Activated B cell treated with CpG ODN at 0.5 μM for 24 hours (primary cell): ENCODE data around the gene VOPP1. TPM values are rescaled to one million over a fixed set of nuclear protein-coding genes. Genes with fewer than 3 reads are reported as not detected.

Experiments used
- ATAC-seq: fragments of 200-7000 bp; cut with Tn5 transposase; one replicate; pipeline ENCODE4 v1.10.0; 2021; ENCODE audit warnings: low read depth, mild to moderate bottlenecking, moderate library complexity
- CTCF ChIA-PET: fragments of 350-600 bp; sonication (Branson Sonifier 250); formaldehyde crosslinking; loops from one replicate; lab custom pipeline; 2021; ENCODE audit warnings: antibody characterized with exemption; lab: Charles Lee
- POLR2A ChIA-PET: fragments of 350-600 bp; sonication (Branson Sonifier 250); formaldehyde crosslinking; loops from one replicate; lab custom pipeline; 2021; ENCODE audit warnings: antibody characterized with exemption; lab: Charles Lee
- DNase-seq: peaks from one replicate; pipeline ENCODE4 v3.0.0; 2022
- H3K27ac Mint-ChIP-seq: one replicate; pipeline ENCODE4 v1.8.0; 2020; ENCODE audit warnings: mixed read lengths
- H3K27me3 Mint-ChIP-seq: one replicate; pipeline ENCODE4 v1.8.0; 2021; ENCODE audit warnings: mixed read lengths
- H3K36me3 Mint-ChIP-seq: one replicate; pipeline ENCODE4 v1.8.0; 2021; ENCODE audit warnings: low read depth, mixed read lengths
- H3K4me1 Mint-ChIP-seq: one replicate; pipeline ENCODE4 v1.8.0; 2021; ENCODE audit warnings: mixed read lengths
- H3K4me3 Mint-ChIP-seq: one replicate; pipeline ENCODE4 v1.8.0; 2020; ENCODE audit warnings: mild to moderate bottlenecking, mixed read lengths
- H3K9me3 Mint-ChIP-seq: one replicate; pipeline ENCODE4 v1.8.0; 2020; ENCODE audit warnings: mixed read lengths
- CTCF ChIP-seq: fragments of 200-600 bp; IDR thresholded peaks from one replicate; pipeline ENCODE4 v1.8.0; 2022; ENCODE audit warnings: antibody characterized with exemption, mild to moderate bottlenecking
- intact Hi-C: fragments of 100-400 bp; cut with micrococcal nuclease; formaldehyde crosslinking; loops from one replicate; pipeline ENCODE4 v1.15.1; 2024
- total RNA-seq: library from RNA; stranded (reverse); gene quantifications from 2 replicates; pipeline ENCODE4 v1.2.3, GENCODE V29; 2022

VOPP1 gene
- total RNA-seq, 1 donor from 2014 or later, result 438 TPM

GRCh38 chr7:55469271-55469681, 103.0 kb downstream of the VOPP1 start:
- ChIA-PET CTCF (interaction anchor here (1.0 kb wide), 1 partner anchor 10 kb away, joined by 3 read pairs; no protein-coding TSS in a partner anchor), POLR2A (interaction anchor here (0.6 to 1.6 kb wide), 3 partner anchors 64 to 172 kb away, joined by 3 to 5 read pairs (median 4); no protein-coding TSS in a partner anchor)
- DNase-seq (no peak), ATAC-seq (peak; percentile 41)
- Mint-ChIP-seq H3K27me3 (no peaks in the 10 kb centered on the region), H3K27ac (peak overlapping the region; percentile 21), H3K36me3 (peaks cover 77% of the 10 kb centered on the region), H3K9me3 (no peaks in the 10 kb centered on the region), H3K4me3 (no peak overlapping the region), H3K4me1 (peaks cover 24% of the 10 kb centered on the region)
- no peak for TF ChIP-seq CTCF
- intact Hi-C loops, result no loop called here

GRCh38 chr7:55468495-55468894, 103.8 kb downstream of the VOPP1 start:
- no peak for TF ChIP-seq CTCF
- H3K27ac Mint-ChIP-seq, result no peak overlapping the region
- DNase-seq (no peak), ATAC-seq (no peak)
- no peaks in the 10 kb centered on the region for H3K27me3 Mint-ChIP-seq
- ChIA-PET CTCF (interaction anchor here (1.0 kb wide), 1 partner anchor 9 kb away, joined by 3 read pairs; no protein-coding TSS in a partner anchor), POLR2A (interaction anchor here (1.0 to 1.6 kb wide), 2 partner anchors 12 to 35 kb away, joined by 3 to 4 read pairs; no protein-coding TSS in a partner anchor)
- intact Hi-C loops, result no loop called here
- no peak overlapping the region for H3K4me3 Mint-ChIP-seq
- H3K36me3 Mint-ChIP-seq, result peaks cover 77% of the 10 kb centered on the region
- H3K9me3 Mint-ChIP-seq, result no peaks in the 10 kb centered on the region
- H3K4me1 Mint-ChIP-seq, result peaks cover 22% of the 10 kb centered on the region

- peaks cover 80% of the 10 kb centered on the region for H3K36me3 Mint-ChIP-seq
- H3K27me3 Mint-ChIP-seq, result no peaks in the 10 kb centered on the region
- CTCF ChIA-PET, result no interaction called here
- POLR2A ChIA-PET, result interaction anchor here (1.6 kb wide), 1 partner anchor 37 kb away, joined by 3 read pairs; no protein-coding TSS in a partner anchor
- H3K27ac Mint-ChIP-seq, result peak overlapping the region; percentile 35
- intact Hi-C loops, result no loop called here
- ATAC-seq (no peak), DNase-seq (no peak)
- peaks cover 22% of the 10 kb centered on the region for H3K4me1 Mint-ChIP-seq
- no peak overlapping the region for H3K4me3 Mint-ChIP-seq
- no peak for TF ChIP-seq CTCF
- H3K9me3 Mint-ChIP-seq, result peaks cover 7% of the 10 kb centered on the region
These were observed 105.2 kb downstream of the VOPP1 start for GRCh38 chr7:55467047-55467593.

- TF ChIP-seq CTCF, result no peak
These were observed 106.6 kb downstream of the VOPP1 start for GRCh38 chr7:55465691-55466090.

GRCh38 chr7:55464422-55464821, 107.9 kb downstream of the VOPP1 start:
- no peak for TF ChIP-seq CTCF
- CTCF ChIA-PET, result no interaction called here
- intact Hi-C loops, result no loop called here

More at GRCh38 chr7:55465691-55466090, 106.6 kb downstream of the VOPP1 start:
- peaks cover 19% of the 10 kb centered on the region for H3K4me1 Mint-ChIP-seq
- DNase-seq (no peak), ATAC-seq (no peak)
- H3K27ac Mint-ChIP-seq, result peak overlapping the region; percentile 26
- ChIA-PET POLR2A (no interaction called here), CTCF (no interaction called here)
- H3K4me3 Mint-ChIP-seq, result no peak overlapping the region
- no peaks in the 10 kb centered on the region for H3K27me3 Mint-ChIP-seq
- peaks cover 78% of the 10 kb centered on the region for H3K36me3 Mint-ChIP-seq
- intact Hi-C loops, result no loop called here
- H3K9me3 Mint-ChIP-seq, result peaks cover 11% of the 10 kb centered on the region

More at GRCh38 chr7:55464422-55464821, 107.9 kb downstream of the VOPP1 start:
- POLR2A ChIA-PET, result no interaction called here
- H3K27me3 Mint-ChIP-seq, result no peaks in the 10 kb centered on the region
- H3K27ac Mint-ChIP-seq, result no peak overlapping the region
- ATAC-seq, result no peak
- no peak overlapping the region for H3K4me3 Mint-ChIP-seq
- peaks cover 76% of the 10 kb centered on the region for H3K36me3 Mint-ChIP-seq
- peaks cover 18% of the 10 kb centered on the region for H3K9me3 Mint-ChIP-seq
- H3K4me1 Mint-ChIP-seq, result peaks cover 7% of the 10 kb centered on the region
- no peak for DNase-seq
